HEK293 (cell line): ENCODE measurements around the gene ANKRD13D.

ENCODE experiments used
- CTCF ChIA-PET: fragments of 350-600 bp; formaldehyde crosslinking; extraction: SDS; loops from one replicate; lab custom pipeline; 2021; ENCODE audit warnings: antibody characterized with exemption; lab: Yijun Ruan, JAX
- POLR2A ChIA-PET: fragments of 300-600 bp; formaldehyde crosslinking; extraction: SDS; loops from one replicate; lab custom pipeline; 2020; ENCODE audit warnings: antibody characterized with exemption, inconsistent platforms; lab: Yijun Ruan, JAX
- H3K27ac ChIP-seq: fragments of 200-500 bp; sonication (Bioruptor generic); 2 replicates; pipeline ENCODE4 v1.5.1; 2014; ENCODE audit warnings: low read depth, low read length, control low read depth, inconsistent platforms; ENCODE audit errors: extremely low read depth
- H3K36me3 ChIP-seq, 2 experiments: fragments of 200-500 bp in 1 of 2; sonication (Bioruptor generic) in 1 of 2; 1 replicate in 1 of 2; 2 replicates in 1 of 2; pipeline ENCODE4 v1.5.1; 2014 to 2017; ENCODE audit warnings: inconsistent platforms in 2 of 2, low read length in 2 of 2; ENCODE audit not compliant: control insufficient read depth in 2 of 2, insufficient read depth in 1 of 2
- H3K4me1 ChIP-seq: fragments of 200-500 bp; sonication (Bioruptor generic); 2 replicates; pipeline ENCODE4 v1.5.1; 2014; ENCODE audit warnings: mild to moderate bottlenecking, low read length, inconsistent platforms; ENCODE audit not compliant: control insufficient read depth, insufficient read depth
- H3K4me3 ChIP-seq: 2 replicates; pipeline ENCODE4 v1.5.1; 2011; ENCODE audit warnings: low read depth, mild to moderate bottlenecking, control low read depth, low read length, moderate library complexity
- H3K9me3 ChIP-seq: fragments of 200-500 bp; sonication (Bioruptor generic); 2 replicates; pipeline ENCODE4 v1.5.1; 2014; ENCODE audit warnings: low read depth, low read length, inconsistent platforms; ENCODE audit not compliant: control insufficient read depth, insufficient read depth
- AEBP2 ChIP-seq: fragments of 450-650 bp; formaldehyde crosslinking; IDR thresholded peaks from 2 replicates; pipeline ENCODE4 v1.5.1; 2016; ENCODE audit warnings: missing biosample characterization, missing genetic modification characterization, borderline replicate concordance
- GFI1B ChIP-seq: fragments of 450-650 bp; formaldehyde crosslinking; IDR thresholded peaks from 2 replicates; pipeline ENCODE4 v1.5.1; 2016; ENCODE audit warnings: missing biosample characterization, missing genetic modification characterization
- GLIS1 ChIP-seq: fragments of 450-650 bp; formaldehyde crosslinking; IDR thresholded peaks from 2 replicates; pipeline ENCODE4 v1.5.1; 2016; ENCODE audit warnings: missing biosample characterization, missing genetic modification characterization
- GLIS2 ChIP-seq: fragments of 450-650 bp; formaldehyde crosslinking; IDR thresholded peaks from 2 replicates; pipeline ENCODE4 v1.5.1; 2016; ENCODE audit warnings: missing biosample characterization, missing genetic modification characterization
- SP2 ChIP-seq: fragments of 450-650 bp; formaldehyde crosslinking; IDR thresholded peaks from 2 replicates; pipeline ENCODE4 v1.5.1; 2016; ENCODE audit warnings: missing biosample characterization, missing genetic modification characterization
- SP7 ChIP-seq: fragments of 450-650 bp; formaldehyde crosslinking; IDR thresholded peaks from 2 replicates; pipeline ENCODE4 v1.5.1; 2016; ENCODE audit warnings: missing biosample characterization, missing genetic modification characterization
- YY2 ChIP-seq: fragments of 450-650 bp; formaldehyde crosslinking; IDR thresholded peaks from 2 replicates; pipeline ENCODE4 v1.5.1; 2016; ENCODE audit warnings: missing biosample characterization, missing genetic modification characterization
- ZBTB48 ChIP-seq: fragments of 450-650 bp; formaldehyde crosslinking; IDR thresholded peaks from 2 replicates; pipeline ENCODE4 v1.5.1; 2016; ENCODE audit warnings: missing biosample characterization, missing genetic modification characterization
- ZFHX2 ChIP-seq: fragments of 450-650 bp; formaldehyde crosslinking; conservative IDR thresholded peaks from 2 replicates; pipeline ENCODE4 v1.5.1; 2016; ENCODE audit warnings: missing biosample characterization, missing genetic modification characterization
- ZFP37 ChIP-seq: fragments of 450-650 bp; formaldehyde crosslinking; IDR thresholded peaks from 2 replicates; pipeline ENCODE4 v1.5.1; 2016; ENCODE audit warnings: missing biosample characterization, missing genetic modification characterization
- ZFP41 ChIP-seq: fragments of 450-650 bp; formaldehyde crosslinking; IDR thresholded peaks from 2 replicates; pipeline ENCODE4 v1.5.1; 2016; ENCODE audit warnings: missing biosample characterization, missing genetic modification characterization, borderline replicate concordance
- ZIC2 ChIP-seq: fragments of 450-650 bp; formaldehyde crosslinking; IDR thresholded peaks from 2 replicates; pipeline ENCODE4 v1.5.1; 2016; ENCODE audit warnings: missing biosample characterization, missing genetic modification characterization
- ZNF10 ChIP-seq: fragments of 450-650 bp; formaldehyde crosslinking; IDR thresholded peaks from 2 replicates; pipeline ENCODE4 v1.5.1; 2017; ENCODE audit warnings: missing biosample characterization, missing genetic modification characterization
- ZNF184 ChIP-seq: fragments of 450-650 bp; IDR thresholded peaks from 2 replicates; pipeline ENCODE4 v1.5.1; 2018; ENCODE audit warnings: missing biosample characterization, mild to moderate bottlenecking, missing genetic modification characterization
- ZNF2 ChIP-seq: fragments of 450-650 bp; formaldehyde crosslinking; IDR thresholded peaks from 2 replicates; pipeline ENCODE4 v1.5.1; 2016; ENCODE audit warnings: missing biosample characterization, missing genetic modification characterization
- ZNF202 ChIP-seq: fragments of 450-650 bp; formaldehyde crosslinking; IDR thresholded peaks from 2 replicates; pipeline ENCODE4 v1.5.1; 2016; ENCODE audit warnings: missing biosample characterization, missing genetic modification characterization, borderline replicate concordance
- ZNF423 ChIP-seq: fragments of 450-650 bp; formaldehyde crosslinking; IDR thresholded peaks from 2 replicates; pipeline ENCODE4 v1.5.1; 2016; ENCODE audit warnings: missing biosample characterization, missing genetic modification characterization
- ZNF518A ChIP-seq: fragments of 450-650 bp; formaldehyde crosslinking; conservative IDR thresholded peaks from 2 replicates; pipeline ENCODE4 v1.5.1; 2016; ENCODE audit warnings: low read depth, missing biosample characterization, missing genetic modification characterization
- ZNF600 ChIP-seq: fragments of 450-650 bp; formaldehyde crosslinking; IDR thresholded peaks from 2 replicates; pipeline ENCODE4 v1.5.1; 2016; ENCODE audit warnings: missing biosample characterization, missing genetic modification characterization
- TF ChIP-seq, protein P1 (sequence below): fragments of 450-650 bp; formaldehyde crosslinking; IDR thresholded peaks from 2 replicates; pipeline ENCODE4 v1.5.1; 2016; ENCODE audit warnings: missing biosample characterization, missing genetic modification characterization
- TF ChIP-seq, protein P2 (sequence below): IDR thresholded peaks from 2 replicates; pipeline ENCODE4 v1.6.1; 2011; ENCODE audit warnings: mild to moderate bottlenecking, low read depth, low read length, borderline replicate concordance

ANKRD13D gene

DNA sequence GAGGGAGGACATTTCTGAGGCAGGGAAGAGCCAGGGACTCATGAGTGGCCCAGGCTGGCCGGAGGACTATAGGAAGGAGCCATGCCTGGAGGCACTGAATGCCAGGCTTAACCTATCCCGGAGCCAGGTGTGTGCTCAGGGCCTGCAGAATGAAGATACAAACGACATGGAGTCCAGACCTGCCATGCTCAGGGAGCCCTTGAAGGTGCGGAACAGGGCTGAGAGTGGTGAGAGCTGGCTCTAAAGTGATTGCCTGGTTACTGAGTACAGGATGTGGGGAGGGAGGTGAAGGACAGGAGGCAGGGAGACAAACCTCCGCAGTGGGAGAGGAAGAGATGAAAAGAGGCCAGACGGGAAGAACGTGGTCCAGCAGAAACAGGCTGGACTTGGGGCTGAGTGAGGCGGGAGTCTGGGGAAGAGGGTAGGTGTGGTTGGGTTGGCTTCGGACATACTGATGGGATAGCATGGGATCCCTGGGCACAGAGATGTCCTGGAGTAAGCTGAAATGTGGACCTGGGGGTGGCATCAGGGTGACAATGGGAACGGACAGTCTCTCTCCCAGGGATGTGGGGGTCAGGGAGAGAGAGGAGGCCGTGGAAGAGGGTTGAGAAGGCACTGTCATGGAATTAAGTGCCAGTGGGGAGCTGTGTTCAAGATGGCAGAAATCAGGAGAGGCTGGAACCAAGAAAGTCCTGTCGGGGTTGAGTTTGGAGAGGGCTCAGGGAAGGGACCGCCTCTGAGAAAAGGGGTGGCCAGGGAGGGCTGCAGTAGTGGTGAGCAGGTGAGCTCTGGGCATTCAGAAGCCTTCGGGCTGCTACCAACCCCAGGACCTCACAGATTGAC, 1.5 kb upstream of the ANKRD13D start (continued):
- TF ChIP-seq ZFP41 (tag by site-specific recombination) (no peak), GFI1B (tag by site-specific recombination) (no peak)

DNA sequence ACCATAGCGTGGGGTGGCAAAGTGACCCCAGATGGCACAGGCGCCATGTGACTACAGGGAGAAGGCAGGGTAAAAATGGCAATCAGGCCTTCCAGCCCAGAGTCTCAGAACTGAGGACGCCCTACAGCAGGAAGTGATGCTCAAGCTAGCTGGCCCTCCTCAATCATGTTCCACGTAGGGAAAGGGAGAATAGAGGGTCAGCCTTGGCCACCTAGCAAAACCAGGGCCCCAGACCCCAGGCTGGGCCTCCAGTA, 978 bp upstream of the ANKRD13D start:
- H3K4me1 ChIP-seq = no peaks in the 10 kb centered on the region
- TF ChIP-seq, protein P1, sequence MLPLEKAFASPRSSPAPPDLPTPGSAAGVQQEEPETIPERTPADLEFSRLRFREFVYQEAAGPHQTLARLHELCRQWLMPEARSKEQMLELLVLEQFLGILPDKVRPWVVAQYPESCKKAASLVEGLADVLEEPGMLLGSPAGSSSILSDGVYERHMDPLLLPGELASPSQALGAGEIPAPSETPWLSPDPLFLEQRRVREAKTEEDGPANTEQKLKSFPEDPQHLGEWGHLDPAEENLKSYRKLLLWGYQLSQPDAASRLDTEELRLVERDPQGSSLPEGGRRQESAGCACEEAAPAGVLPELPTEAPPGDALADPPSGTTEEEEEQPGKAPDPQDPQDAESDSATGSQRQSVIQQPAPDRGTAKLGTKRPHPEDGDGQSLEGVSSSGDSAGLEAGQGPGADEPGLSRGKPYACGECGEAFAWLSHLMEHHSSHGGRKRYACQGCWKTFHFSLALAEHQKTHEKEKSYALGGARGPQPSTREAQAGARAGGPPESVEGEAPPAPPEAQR = no peak
- TF ChIP-seq YY2 (tag by site-specific recombination) = no peak
- TF ChIP-seq ZNF518A (tag by site-specific recombination) = peak; percentile 57; the same call in 1 of the 2 replicates
- TF ChIP-seq, all 188 proteins: peak for 1
- no peaks in the 10 kb centered on the region for H3K9me3 ChIP-seq
- ChIA-PET CTCF (interaction anchor here (0.6 to 3.9 kb wide), 6 partner anchors 9 to 83 kb away, joined by 4 to 17 read pairs (median 4); no protein-coding TSS in a partner anchor), POLR2A (interaction anchor here (0.7 to 3.0 kb wide), 10 partner anchors 11 to 223 kb away, joined by 3 to 26 read pairs (median 4); partner anchors contain the start of genes RAD9A and SSH3)
- H3K36me3 ChIP-seq = peaks cover 0 to 72% of the 10 kb centered on the region in 2 experiments; a peak in 2 of 3 replicates
- H3K27ac ChIP-seq = peak overlapping the region; percentile 93
- H3K4me3 ChIP-seq = peak overlapping the region; percentile 81

DNA sequence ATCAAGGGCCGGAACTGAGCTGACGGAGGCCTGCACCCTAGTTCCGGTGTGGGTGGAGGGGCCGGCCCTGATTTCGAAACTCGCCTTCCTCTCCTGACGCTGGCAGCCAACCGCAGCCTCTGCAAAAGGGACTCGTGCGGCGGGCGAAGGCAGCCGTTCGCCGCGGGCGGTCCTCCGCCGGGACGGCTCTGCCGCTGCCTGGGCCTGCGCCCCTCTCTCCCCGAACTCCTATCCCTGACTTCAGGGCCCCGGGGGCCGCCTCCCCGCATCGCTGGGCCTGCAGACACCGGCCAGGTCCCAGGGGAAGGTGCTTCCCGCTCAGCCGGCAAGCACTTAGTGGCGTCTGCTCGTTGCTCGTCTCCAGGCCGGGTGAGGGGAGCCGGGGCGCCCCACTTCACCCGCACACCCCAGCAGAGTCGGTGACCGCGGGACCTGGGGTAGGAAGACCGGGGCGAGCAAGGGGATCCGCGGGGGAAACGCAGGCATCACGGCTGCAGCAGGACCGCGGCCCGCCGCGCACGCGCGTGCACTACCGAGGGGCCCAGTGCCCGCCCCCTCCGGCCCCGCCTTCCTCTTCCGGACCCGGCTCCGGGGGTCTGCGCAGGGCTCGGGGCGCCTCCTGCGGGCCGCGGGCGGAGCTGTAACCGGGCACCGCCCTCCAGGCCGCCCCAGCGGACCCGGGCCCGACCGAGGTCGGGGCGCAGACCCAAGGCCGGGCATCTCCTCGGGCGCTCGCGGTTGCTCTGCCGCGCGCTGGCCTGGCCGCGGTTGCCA, 464 bp upstream of the ANKRD13D start:
- H3K9me3 ChIP-seq = no peaks in the 10 kb centered on the region
- ChIA-PET POLR2A (interaction anchor here (0.6 to 3.0 kb wide), 14 partner anchors 11 to 224 kb away, joined by 3 to 26 read pairs (median 4); partner anchors contain the start of genes RAD9A and SSH3), CTCF (interaction anchor here (0.6 to 3.9 kb wide), 10 partner anchors 9 to 206 kb away, joined by 3 to 17 read pairs (median 4); no protein-coding TSS in a partner anchor)
- peak overlapping the region; percentile 93 for H3K27ac ChIP-seq
- peaks cover under 1 to 71% of the 10 kb centered on the region in 2 experiments; a peak in 2 of 3 replicates for H3K36me3 ChIP-seq
- no peaks in the 10 kb centered on the region for H3K4me1 ChIP-seq
- H3K4me3 ChIP-seq = peak overlapping the region; percentile 81
- TF ChIP-seq, protein P2, sequence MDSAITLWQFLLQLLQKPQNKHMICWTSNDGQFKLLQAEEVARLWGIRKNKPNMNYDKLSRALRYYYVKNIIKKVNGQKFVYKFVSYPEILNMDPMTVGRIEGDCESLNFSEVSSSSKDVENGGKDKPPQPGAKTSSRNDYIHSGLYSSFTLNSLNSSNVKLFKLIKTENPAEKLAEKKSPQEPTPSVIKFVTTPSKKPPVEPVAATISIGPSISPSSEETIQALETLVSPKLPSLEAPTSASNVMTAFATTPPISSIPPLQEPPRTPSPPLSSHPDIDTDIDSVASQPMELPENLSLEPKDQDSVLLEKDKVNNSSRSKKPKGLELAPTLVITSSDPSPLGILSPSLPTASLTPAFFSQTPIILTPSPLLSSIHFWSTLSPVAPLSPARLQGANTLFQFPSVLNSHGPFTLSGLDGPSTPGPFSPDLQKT = no peak; the same call in 1 of the 2 replicates
- TF ChIP-seq ZNF423 = peak; percentile 58; the same call in 1 of the 2 replicates
- TF ChIP-seq SP2 = peak; percentile 67
- TF ChIP-seq ZNF184 (tag by site-specific recombination) = no peak
- TF ChIP-seq ZNF10 (tag by site-specific recombination) = peak; percentile 11; the same call in 1 of the 2 replicates
- peak; percentile 67 for TF ChIP-seq ZNF600 (tag by site-specific recombination)
- TF ChIP-seq AEBP2 (tag by site-specific recombination) = no peak
- peak; percentile 82 for TF ChIP-seq GLIS1 (tag by site-specific recombination)
- TF ChIP-seq ZFHX2 (tag by site-specific recombination) = peak; percentile 48
- TF ChIP-seq GLIS2 (tag by site-specific recombination) = peak; percentile 90
- peak; percentile 45; the same call in 1 of the 2 replicates for TF ChIP-seq ZBTB48 (tag by site-specific recombination)
- TF ChIP-seq ZNF202 = no peak
- peak; percentile 73 for TF ChIP-seq ZIC2 (tag by site-specific recombination)
- peak; percentile 62; the same call in 1 of the 2 replicates for TF ChIP-seq ZFP37 (tag by site-specific recombination)
- peak; percentile 72; the same call in 1 of the 2 replicates for TF ChIP-seq ZNF2 (tag by site-specific recombination)
- TF ChIP-seq SP7 (tag by site-specific recombination) = peak; percentile 75
